Hepatocyte (in vitro differentiated cells): ENCODE results near the gene ZMYM5. TPM values are rescaled to one million over a fixed set of nuclear protein-coding genes. Genes with fewer than 3 reads are reported as not detected.
"Not testable (repeated sequence)": the region's sequence is repeated elsewhere in the genome, so short reads cannot be mapped to it uniquely, and the experiment has no call there.

Experiments used
- DNase-seq: peaks from one replicate; pipeline ENCODE4 v3.0.0-alpha.2; 2016; ENCODE audit warnings: low spot score
- H2AFZ ChIP-seq: fragments of 200-600 bp; sonication (generic); 2 replicates; pipeline ENCODE4 v1.6.0; 2016; ENCODE audit warnings: antibody characterized with exemption, mild to moderate bottlenecking
- H3K27ac ChIP-seq: fragments of 200-600 bp; sonication (generic); 2 replicates; pipeline ENCODE4 v1.5.1; 2016; ENCODE audit warnings: mild to moderate bottlenecking
- H3K27me3 ChIP-seq: fragments of 200-600 bp; sonication (generic); 2 replicates; pipeline ENCODE4 v1.6.1; 2016
- H3K36me3 ChIP-seq: fragments of 200-600 bp; sonication (generic); replicated peaks from 2 replicates; pipeline ENCODE4 v1.5.1; 2016; ENCODE audit warnings: low read depth; ENCODE audit not compliant: insufficient read depth
- H3K4me1 ChIP-seq: fragments of 200-600 bp; sonication (generic); 2 replicates; pipeline ENCODE4 v1.5.1; 2016; ENCODE audit warnings: mild to moderate bottlenecking, moderate library complexity; ENCODE audit not compliant: insufficient read depth
- H3K4me2 ChIP-seq: fragments of 200-600 bp; sonication (generic); 2 replicates; pipeline ENCODE4 v1.6.0; 2016
- H3K4me3 ChIP-seq: fragments of 200-600 bp; sonication (generic); 2 replicates; pipeline ENCODE4 v1.5.1; 2016; ENCODE audit warnings: mild to moderate bottlenecking
- H3K79me2 ChIP-seq: fragments of 200-600 bp; sonication (generic); 2 replicates; pipeline ENCODE4 v1.6.0; 2017; ENCODE audit warnings: mild to moderate bottlenecking
- H3K9me2 ChIP-seq: fragments of 200-600 bp; sonication (generic); replicated peaks from 2 replicates; pipeline ENCODE4 v1.6.0; 2017; ENCODE audit warnings: mild to moderate bottlenecking; ENCODE audit not compliant: insufficient read depth
- H3K9me3 ChIP-seq: fragments of 200-600 bp; sonication (generic); 2 replicates; pipeline ENCODE4 v1.5.1; 2016; ENCODE audit warnings: low read depth, mild to moderate bottlenecking
- H4K20me1 ChIP-seq: fragments of 200-600 bp; sonication (generic); 2 replicates; pipeline ENCODE4 v1.6.0; 2016; ENCODE audit warnings: mild to moderate bottlenecking; ENCODE audit not compliant: insufficient read depth, poor library complexity, severe bottlenecking
- EZH2 ChIP-seq: fragments of 200-600 bp; sonication (generic); IDR thresholded peaks from 2 replicates; pipeline ENCODE4 v1.6.1; 2016; ENCODE audit warnings: antibody characterized with exemption, mild to moderate bottlenecking, borderline replicate concordance
- EZH2phosphoT487 ChIP-seq: fragments of 200-600 bp; sonication (generic); IDR thresholded peaks from one replicate; pipeline ENCODE4 v1.6.1; 2018; ENCODE audit warnings: antibody characterized with exemption, mild to moderate bottlenecking, low read depth, moderate library complexity; ENCODE audit not compliant: unreplicated experiment, severe bottlenecking
- WGBS: methylation state at CpG from one replicate; pipeline ENCODE4 v1.1.6; 2016; ENCODE audit warnings: low lambda C conversion rate; ENCODE audit errors: missing lambda C conversion rate; 5-methylcytosine and 5-hydroxymethylcytosine counted together
- polyA plus RNA-seq: library from polyadenylated mRNA; unstranded; fragments of >200 nt; fragmentation: Nextera tagmentation; extraction: Ambion mirVana; gene quantifications from 2 replicates; pipeline ENCODE4 v1.2.1, GENCODE V29; 2016
- total RNA-seq: library from RNA; depleted of rRNA; stranded (reverse); fragments of >200 nt; gene quantifications from 2 replicates; pipeline ENCODE4 v1.2.3, GENCODE V29; 2014
- TF ChIP-seq, protein P1 (sequence below): fragments of 200-600 bp; sonication (generic); IDR thresholded peaks from 2 replicates; pipeline ENCODE4 v1.5.1; 2016; ENCODE audit warnings: antibody characterized with exemption, mild to moderate bottlenecking; ENCODE audit not compliant: poor library complexity

ZMYM5 gene
- total and polyA plus RNA-seq, 2 experiments from 2014 or later, result 14.7 to 17.1 TPM

- peaks cover 63% of the 10 kb centered on the region for H3K79me2 ChIP-seq
- no peaks in the 10 kb centered on the region for H3K9me3 ChIP-seq
- H3K4me2 ChIP-seq, result peak overlapping the region; percentile 86
- H3K4me3 ChIP-seq, result peak overlapping the region; percentile 95
- H3K27me3 ChIP-seq, result no peaks in the 10 kb centered on the region
- WGBS, result 32% methylated on average over 4 of the region's 4 CpGs
- no peak overlapping the region for H2AFZ ChIP-seq
- H3K9me2 ChIP-seq, result no peaks in the 10 kb centered on the region
- H3K4me1 ChIP-seq, result peaks cover 15% of the 10 kb centered on the region
- H4K20me1 ChIP-seq, result peaks cover 21% of the 10 kb centered on the region
- no peaks in the 10 kb centered on the region for H3K36me3 ChIP-seq
- TF ChIP-seq, protein P1, sequence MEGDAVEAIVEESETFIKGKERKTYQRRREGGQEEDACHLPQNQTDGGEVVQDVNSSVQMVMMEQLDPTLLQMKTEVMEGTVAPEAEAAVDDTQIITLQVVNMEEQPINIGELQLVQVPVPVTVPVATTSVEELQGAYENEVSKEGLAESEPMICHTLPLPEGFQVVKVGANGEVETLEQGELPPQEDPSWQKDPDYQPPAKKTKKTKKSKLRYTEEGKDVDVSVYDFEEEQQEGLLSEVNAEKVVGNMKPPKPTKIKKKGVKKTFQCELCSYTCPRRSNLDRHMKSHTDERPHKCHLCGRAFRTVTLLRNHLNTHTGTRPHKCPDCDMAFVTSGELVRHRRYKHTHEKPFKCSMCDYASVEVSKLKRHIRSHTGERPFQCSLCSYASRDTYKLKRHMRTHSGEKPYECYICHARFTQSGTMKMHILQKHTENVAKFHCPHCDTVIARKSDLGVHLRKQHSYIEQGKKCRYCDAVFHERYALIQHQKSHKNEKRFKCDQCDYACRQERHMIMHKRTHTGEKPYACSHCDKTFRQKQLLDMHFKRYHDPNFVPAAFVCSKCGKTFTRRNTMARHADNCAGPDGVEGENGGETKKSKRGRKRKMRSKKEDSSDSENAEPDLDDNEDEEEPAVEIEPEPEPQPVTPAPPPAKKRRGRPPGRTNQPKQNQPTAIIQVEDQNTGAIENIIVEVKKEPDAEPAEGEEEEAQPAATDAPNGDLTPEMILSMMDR, result no peak
- TF ChIP-seq EZH2phosphoT487, result no peak
- no peak for TF ChIP-seq EZH2
- H3K27ac ChIP-seq, result peak overlapping the region; percentile 93
- no peak for DNase-seq
These were observed 1.7 kb downstream of the ZMYM5 start for GRCh38 chr13:19861762-19862161.

GRCh38 chr13:19860884-19861655 lies 2.4 kb downstream of the ZMYM5 start:
- no peaks in the 10 kb centered on the region for H3K9me2 ChIP-seq
- peaks cover 70% of the 10 kb centered on the region for H3K79me2 ChIP-seq
- 82% methylated on average over 4 of the region's 4 CpGs for WGBS
- peak overlapping the region; percentile 95 for H3K4me3 ChIP-seq
- TF ChIP-seq, protein P1, result no peak
- H3K4me1 ChIP-seq, result peaks cover 15% of the 10 kb centered on the region
- no peaks in the 10 kb centered on the region for H3K27me3 ChIP-seq
- peak; percentile 38 for DNase-seq
- peak overlapping the region; percentile 93 for H3K27ac ChIP-seq
- peaks cover 25% of the 10 kb centered on the region for H4K20me1 ChIP-seq
- peak overlapping the region; percentile 86 for H3K4me2 ChIP-seq
- no peaks in the 10 kb centered on the region for H3K9me3 ChIP-seq
- no peaks in the 10 kb centered on the region for H3K36me3 ChIP-seq
- H2AFZ ChIP-seq, result no peak overlapping the region

GRCh38 chr13:19857637-19858036 lies 5.8 kb downstream of the ZMYM5 start:
- H3K79me2 ChIP-seq, result peaks cover 100% of the 10 kb centered on the region
- peaks cover 30% of the 10 kb centered on the region for H4K20me1 ChIP-seq
- H3K9me2 ChIP-seq, DNase-seq, H3K27ac ChIP-seq, H3K4me2 ChIP-seq, H3K36me3 ChIP-seq, H3K9me3 ChIP-seq, H3K27me3 ChIP-seq, H3K4me3 ChIP-seq, H2AFZ ChIP-seq: not testable (repeated sequence)
- peaks cover 15% of the 10 kb centered on the region for H3K4me1 ChIP-seq
- 100% methylated on average over 2 of the region's 2 CpGs for WGBS

- no peaks in the 10 kb centered on the region for H3K9me3 ChIP-seq
- peaks cover 17% of the 10 kb centered on the region for H4K20me1 ChIP-seq
- no peaks in the 10 kb centered on the region for H3K36me3 ChIP-seq
- peaks cover 100% of the 10 kb centered on the region for H3K79me2 ChIP-seq
- H3K4me1 ChIP-seq, result no peaks in the 10 kb centered on the region
- DNase-seq, result no peak
- no peak overlapping the region for H3K4me2 ChIP-seq
- 85% methylated on average over 1 of the region's 1 CpG for WGBS
- H3K9me2 ChIP-seq, result no peaks in the 10 kb centered on the region
- no peak overlapping the region for H3K27ac ChIP-seq
- no peak overlapping the region for H3K4me3 ChIP-seq
- no peak overlapping the region for H2AFZ ChIP-seq
- TF ChIP-seq EZH2phosphoT487, result no peak
- TF ChIP-seq, protein P1, result no peak
- TF ChIP-seq EZH2, result no peak
- no peaks in the 10 kb centered on the region for H3K27me3 ChIP-seq
These were observed 10.7 kb downstream of the ZMYM5 start for GRCh38 chr13:19852766-19853165.
